HG03442 (cell line): ENCODE data around the gene SMAD4.
A peak's percentile ranks its signal among the peaks of the same experiment; 100 is the strongest.
"Not testable (repeated sequence)": the region's sequence is repeated elsewhere in the genome, so short reads cannot be mapped to it uniquely, and the experiment has no call there.

Experiments
- ATAC-seq: cut with Tn5 transposase; IDR thresholded peaks from one replicate; pipeline ENCODE4 v1.9.1; 2021; ENCODE audit warnings: mild to moderate bottlenecking, moderate library complexity; ENCODE audit not compliant: unreplicated experiment

The SMAD4 gene

GRCh38 chr18:51108330-51108729, 78.3 kb downstream of the SMAD4 start:
- no peak for ATAC-seq

- ATAC-seq, result peak; percentile 70
Measured at GRCh38 chr18:51110073-51110797, 80.2 kb downstream of the SMAD4 start.

GRCh38 chr18:51111633-51112355, 81.8 kb downstream of the SMAD4 start:
- not testable (repeated sequence) for ATAC-seq

- not testable (repeated sequence) for ATAC-seq
Measured at GRCh38 chr18:51116996-51117395, 87.0 kb downstream of the SMAD4 start.

GRCh38 chr18:51119561-51119960, 89.5 kb downstream of the SMAD4 start:
- not testable (repeated sequence) for ATAC-seq

GRCh38 chr18:51119976-51120375, 90.0 kb downstream of the SMAD4 start:
- ATAC-seq, result not testable (repeated sequence)

- no peak for ATAC-seq
Measured at GRCh38 chr18:51120809-51121596, 91.0 kb downstream of the SMAD4 start.

GRCh38 chr18:51121597-51121857, 91.5 kb downstream of the SMAD4 start:
- ATAC-seq, result no peak

GRCh38 chr18:51122266-51123045, 92.4 kb downstream of the SMAD4 start:
- no peak for ATAC-seq

- ATAC-seq, result no peak
Measured at GRCh38 chr18:51123046-51123395, 93.0 kb downstream of the SMAD4 start.

GRCh38 chr18:51123481-51123880, 93.5 kb downstream of the SMAD4 start:
- no peak for ATAC-seq

- no peak for ATAC-seq
Measured at GRCh38 chr18:51123936-51124486, 94.0 kb downstream of the SMAD4 start.

- no peak for ATAC-seq
Measured at GRCh38 chr18:51125976-51126375, 96.0 kb downstream of the SMAD4 start.

- no peak for ATAC-seq
Measured at GRCh38 chr18:51127664-51128063, 97.7 kb downstream of the SMAD4 start.

- no peak for ATAC-seq
Measured at GRCh38 chr18:51128533-51128932, 98.5 kb downstream of the SMAD4 start.

- ATAC-seq, result no peak
Measured at GRCh38 chr18:51132256-51132935, 102.4 kb downstream of the SMAD4 start.

GRCh38 chr18:51133580-51134160, 103.7 kb downstream of the SMAD4 start:
- no peak for ATAC-seq
